Panc1 (cell line): ENCODE measurements around the gene DNAL1. TPM values are rescaled to one million over a fixed set of nuclear protein-coding genes. Genes with fewer than 3 reads are reported as not detected.

Experiments used
- ATAC-seq: fragments of 200-7000 bp; cut with Tn5 transposase; 2 replicates; pipeline ENCODE4 v1.9.1; 2020; ENCODE audit warnings: mild to moderate bottlenecking, moderate library complexity
- BruUV-seq: library from RNA; stranded (reverse); fragments of 400-500 nt; replicated peaks from 2 replicates; lab custom pipeline; 2021; lab: Mats Ljungman, UMichigan
- CTCF ChIA-PET: fragments of 300-600 bp; sonication (Branson Sonifier 250); formaldehyde crosslinking; loops from one replicate; lab custom pipeline; 2022; ENCODE audit warnings: antibody characterized with exemption; lab: Charles Lee
- POLR2A ChIA-PET: fragments of 300-600 bp; sonication (Branson Sonifier 250); formaldehyde crosslinking; loops from one replicate; lab custom pipeline; 2022; ENCODE audit warnings: antibody characterized with exemption; lab: Charles Lee
- DNase-seq: peaks from one replicate; pipeline ENCODE4 v3.0.0-alpha.2; 2010; ENCODE audit warnings: low read depth, low spot score
- H3K27ac ChIP-seq: 2 replicates; pipeline ENCODE4 v1.5.1; 2011; ENCODE audit warnings: mild to moderate bottlenecking, low read length, inconsistent platforms
- H3K27me3 ChIP-seq: fragments of 200-500 bp; sonication (Bioruptor generic); 2 replicates; pipeline ENCODE4 v1.6.0; 2014; ENCODE audit warnings: low read length, inconsistent platforms; ENCODE audit not compliant: control insufficient read depth, insufficient read depth
- H3K36me3 ChIP-seq: fragments of 200-500 bp; sonication (Bioruptor generic); 2 replicates; pipeline ENCODE4 v1.5.1; 2014; ENCODE audit warnings: inconsistent platforms, mild to moderate bottlenecking, low read length, moderate library complexity; ENCODE audit not compliant: control insufficient read depth, insufficient read depth
- H3K4me1 ChIP-seq: 2 replicates; pipeline ENCODE4 v1.5.1; 2011; ENCODE audit warnings: inconsistent platforms, mild to moderate bottlenecking, low read length, moderate library complexity; ENCODE audit not compliant: control insufficient read depth, insufficient read depth
- H3K4me3 ChIP-seq, 2 experiments: 2 replicates each; pipeline ENCODE4 v1.5.1; 2011 to 2012; ENCODE audit warnings: low read depth in 2 of 2, low read length in 2 of 2, mild to moderate bottlenecking in 2 of 2, inconsistent platforms in 1 of 2, moderate library complexity in 1 of 2
- H3K9me3 ChIP-seq: fragments of 200-500 bp; sonication (Bioruptor generic); 2 replicates; pipeline ENCODE4 v1.5.1; 2014; ENCODE audit warnings: low read depth, mild to moderate bottlenecking, inconsistent platforms, low read length, moderate library complexity; ENCODE audit not compliant: control insufficient read depth, insufficient read depth
- POLR2AphosphoS5 ChIP-seq: IDR thresholded peaks from 2 replicates; pipeline ENCODE4 v1.6.1; 2012; ENCODE audit warnings: mild to moderate bottlenecking, low read depth, low read length, moderate library complexity
- SIN3A ChIP-seq: IDR thresholded peaks from 2 replicates; pipeline ENCODE4 v1.6.1; 2012; ENCODE audit warnings: low read depth, mild to moderate bottlenecking, low read length, moderate library complexity, borderline replicate concordance; ENCODE audit not compliant: insufficient read depth
- TCF7L2 ChIP-seq: IDR thresholded peaks from 2 replicates; pipeline ENCODE4 v1.6.1; 2011; ENCODE audit warnings: mild to moderate bottlenecking, low read depth, low read length, inconsistent platforms
- in situ Hi-C: cut with HindIII; loops from 2 replicates; pipeline ENCODE4 v1.10.0; 2016; ENCODE audit warnings: low sequenced_read_pairs, low pct_unique_long_range_greater_than_20kb
- intact Hi-C: fragments of 100-400 bp; cut with micrococcal nuclease; formaldehyde crosslinking; loops from one replicate; pipeline ENCODE4 v1.10.0; 2022; ENCODE audit not compliant: unreplicated experiment
- total RNA-seq: library from RNA; stranded (reverse); gene quantifications from one replicate; pipeline ENCODE4 v1.2.1, GENCODE V29; 2021; ENCODE audit not compliant: unreplicated experiment
- TF ChIP-seq, protein P1 (sequence below): fragments of 450-650 bp; IDR thresholded peaks from 2 replicates; pipeline ENCODE4 v1.5.1; 2017; ENCODE audit warnings: mild to moderate bottlenecking
- TF ChIP-seq, protein P2 (sequence below), 2 experiments: IDR thresholded peaks; 2 replicates each; pipeline ENCODE4 v1.6.1; 2011 to 2012; ENCODE audit warnings: low read depth in 2 of 2, control low read depth in 1 of 2, low read length in 1 of 2, mild to moderate bottlenecking in 1 of 2, moderate library complexity in 1 of 2; ENCODE audit not compliant: insufficient read depth in 1 of 2

The DNAL1 gene
- total RNA-seq, 1 experiment from 2014 or later, result 15.2 TPM

DNA sequence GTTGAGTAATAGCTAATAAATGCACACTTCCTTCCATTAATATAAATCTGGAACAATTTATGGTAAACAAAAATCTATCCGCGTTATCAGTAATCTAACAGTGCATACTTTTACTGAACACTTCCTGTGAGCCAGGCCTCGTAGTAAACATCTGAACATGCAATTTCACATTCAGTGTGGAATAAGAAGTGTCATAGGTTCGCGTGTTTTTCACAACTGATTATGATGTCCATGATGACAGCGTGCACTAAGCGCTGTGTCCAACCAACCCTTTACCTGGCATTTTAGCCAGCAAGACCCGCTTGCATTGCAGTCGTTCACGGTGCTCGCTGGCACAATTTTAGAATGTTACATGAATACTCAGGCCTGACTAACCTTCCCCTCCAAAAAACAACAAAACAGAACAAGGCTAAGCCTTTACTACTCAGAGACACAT lies 67.3 kb downstream of the DNAL1 start:
- no TSS peak for BruUV-seq
- DNase-seq, result no peak
- CTCF ChIA-PET, result interaction anchor here (0.6 kb wide), 1 partner anchor 49 kb away, joined by 4 read pairs; no protein-coding TSS in a partner anchor

DNA sequence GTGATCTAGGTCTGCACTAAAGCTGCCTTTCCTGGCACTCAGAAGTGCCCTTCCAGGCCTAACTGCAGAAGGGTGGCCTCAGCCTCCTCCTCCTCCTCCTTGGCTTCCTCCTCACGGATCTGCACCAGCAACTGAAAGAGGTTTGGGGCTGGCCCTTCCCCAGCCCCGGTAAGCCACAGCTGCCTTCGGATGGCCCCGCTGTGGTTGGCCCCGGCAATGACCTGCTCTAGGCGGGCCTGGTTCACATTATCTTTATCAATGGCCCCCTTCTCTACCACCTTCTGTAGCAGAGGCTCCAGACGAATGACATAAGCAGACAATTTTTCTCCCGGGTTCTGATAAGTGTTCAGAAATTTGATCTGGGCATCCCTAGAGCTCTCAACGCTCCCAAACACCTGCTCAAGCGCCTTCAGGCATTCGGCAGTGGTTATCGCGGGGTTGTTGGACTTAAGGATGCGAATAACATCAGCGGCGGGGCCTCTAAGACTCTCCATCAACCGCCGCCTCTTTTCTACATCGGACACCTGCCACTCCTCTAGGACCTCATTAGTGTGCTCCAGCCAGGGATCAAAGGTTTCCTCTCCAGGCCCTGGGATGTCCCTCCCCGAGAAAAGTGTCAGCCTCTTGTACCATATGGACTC lies 67.9 kb downstream of the DNAL1 start:
- peak overlapping the region; percentile 82 for H3K27ac ChIP-seq
- TF ChIP-seq, protein P1, sequence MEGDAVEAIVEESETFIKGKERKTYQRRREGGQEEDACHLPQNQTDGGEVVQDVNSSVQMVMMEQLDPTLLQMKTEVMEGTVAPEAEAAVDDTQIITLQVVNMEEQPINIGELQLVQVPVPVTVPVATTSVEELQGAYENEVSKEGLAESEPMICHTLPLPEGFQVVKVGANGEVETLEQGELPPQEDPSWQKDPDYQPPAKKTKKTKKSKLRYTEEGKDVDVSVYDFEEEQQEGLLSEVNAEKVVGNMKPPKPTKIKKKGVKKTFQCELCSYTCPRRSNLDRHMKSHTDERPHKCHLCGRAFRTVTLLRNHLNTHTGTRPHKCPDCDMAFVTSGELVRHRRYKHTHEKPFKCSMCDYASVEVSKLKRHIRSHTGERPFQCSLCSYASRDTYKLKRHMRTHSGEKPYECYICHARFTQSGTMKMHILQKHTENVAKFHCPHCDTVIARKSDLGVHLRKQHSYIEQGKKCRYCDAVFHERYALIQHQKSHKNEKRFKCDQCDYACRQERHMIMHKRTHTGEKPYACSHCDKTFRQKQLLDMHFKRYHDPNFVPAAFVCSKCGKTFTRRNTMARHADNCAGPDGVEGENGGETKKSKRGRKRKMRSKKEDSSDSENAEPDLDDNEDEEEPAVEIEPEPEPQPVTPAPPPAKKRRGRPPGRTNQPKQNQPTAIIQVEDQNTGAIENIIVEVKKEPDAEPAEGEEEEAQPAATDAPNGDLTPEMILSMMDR, result no peak
- no peak for TF ChIP-seq SIN3A
- TF ChIP-seq POLR2AphosphoS5, result no peak
- TF ChIP-seq TCF7L2, result no peak
- TF ChIP-seq, protein P2, sequence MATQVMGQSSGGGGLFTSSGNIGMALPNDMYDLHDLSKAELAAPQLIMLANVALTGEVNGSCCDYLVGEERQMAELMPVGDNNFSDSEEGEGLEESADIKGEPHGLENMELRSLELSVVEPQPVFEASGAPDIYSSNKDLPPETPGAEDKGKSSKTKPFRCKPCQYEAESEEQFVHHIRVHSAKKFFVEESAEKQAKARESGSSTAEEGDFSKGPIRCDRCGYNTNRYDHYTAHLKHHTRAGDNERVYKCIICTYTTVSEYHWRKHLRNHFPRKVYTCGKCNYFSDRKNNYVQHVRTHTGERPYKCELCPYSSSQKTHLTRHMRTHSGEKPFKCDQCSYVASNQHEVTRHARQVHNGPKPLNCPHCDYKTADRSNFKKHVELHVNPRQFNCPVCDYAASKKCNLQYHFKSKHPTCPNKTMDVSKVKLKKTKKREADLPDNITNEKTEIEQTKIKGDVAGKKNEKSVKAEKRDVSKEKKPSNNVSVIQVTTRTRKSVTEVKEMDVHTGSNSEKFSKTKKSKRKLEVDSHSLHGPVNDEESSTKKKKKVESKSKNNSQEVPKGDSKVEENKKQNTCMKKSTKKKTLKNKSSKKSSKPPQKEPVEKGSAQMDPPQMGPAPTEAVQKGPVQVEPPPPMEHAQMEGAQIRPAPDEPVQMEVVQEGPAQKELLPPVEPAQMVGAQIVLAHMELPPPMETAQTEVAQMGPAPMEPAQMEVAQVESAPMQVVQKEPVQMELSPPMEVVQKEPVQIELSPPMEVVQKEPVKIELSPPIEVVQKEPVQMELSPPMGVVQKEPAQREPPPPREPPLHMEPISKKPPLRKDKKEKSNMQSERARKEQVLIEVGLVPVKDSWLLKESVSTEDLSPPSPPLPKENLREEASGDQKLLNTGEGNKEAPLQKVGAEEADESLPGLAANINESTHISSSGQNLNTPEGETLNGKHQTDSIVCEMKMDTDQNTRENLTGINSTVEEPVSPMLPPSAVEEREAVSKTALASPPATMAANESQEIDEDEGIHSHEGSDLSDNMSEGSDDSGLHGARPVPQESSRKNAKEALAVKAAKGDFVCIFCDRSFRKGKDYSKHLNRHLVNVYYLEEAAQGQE (IDR thresholded peaks at IDR 0.05; ENCODE audit: insufficient read depth in 1 of 2, low read depth in 2 of 2, low read length in 1 of 2), result no peak
- H3K36me3 ChIP-seq, result peaks cover 4% of the 10 kb centered on the region; the same call in 1 of the 2 replicates
- in situ Hi-C loops, result no loop called here
- peak overlapping the region; percentile 69 to 88 for H3K4me3 ChIP-seq
- peaks cover 17% of the 10 kb centered on the region for H3K4me1 ChIP-seq
- peak; percentile 39 for ATAC-seq
- ChIA-PET POLR2A (no interaction called here), CTCF (interaction anchor here (0.6 kb wide), 1 partner anchor 131 kb away, joined by 3 read pairs; no protein-coding TSS in a partner anchor)
- intact Hi-C loops, result no loop called here
- DNase-seq, result no peak
- H3K9me3 ChIP-seq, result no peaks in the 10 kb centered on the region
- BruUV-seq, result no TSS peak
- H3K27me3 ChIP-seq, result no peaks in the 10 kb centered on the region

More for the DNA sequence above, 67.3 kb downstream of the DNAL1 start:
- POLR2A ChIA-PET, result no interaction called here
- H3K27ac ChIP-seq, result peak overlapping the region; percentile 82
- no peaks in the 10 kb centered on the region for H3K27me3 ChIP-seq
- peaks cover 14% of the 10 kb centered on the region for H3K4me1 ChIP-seq
- peak overlapping the region; percentile 69 to 88 for H3K4me3 ChIP-seq
- no peak for TF ChIP-seq POLR2AphosphoS5
- no peak for TF ChIP-seq TCF7L2
- TF ChIP-seq, protein P1, result no peak
- TF ChIP-seq, protein P2 (IDR thresholded peaks at IDR 0.05; ENCODE audit: insufficient read depth in 1 of 2, low read depth in 2 of 2, low read length in 1 of 2), result no peak
- TF ChIP-seq SIN3A, result no peak
- ATAC-seq, result no peak
- H3K36me3 ChIP-seq, result peaks cover 3% of the 10 kb centered on the region; the same call in 1 of the 2 replicates
- intact Hi-C loops (no loop called here), in situ Hi-C loops (no loop called here)
- H3K9me3 ChIP-seq, result no peaks in the 10 kb centered on the region
